HUES64 (cell line): Measurements from ENCODE around the gene FCHSD2.
"Not testable (repeated sequence)": the region's sequence is repeated elsewhere in the genome, so short reads cannot be mapped to it uniquely, and the experiment has no call there.

ENCODE experiments used
- H3K27ac ChIP-seq: 2 replicates; pipeline ENCODE4 v1.7.0; 2013; ENCODE audit warnings: low read depth, low read length, inconsistent platforms
- H3K27me3 ChIP-seq: 2 replicates; pipeline ENCODE4 v1.6.1; 2013; ENCODE audit warnings: mild to moderate bottlenecking, low read length; ENCODE audit not compliant: insufficient read depth
- H3K36me3 ChIP-seq: 2 replicates; pipeline ENCODE4 v1.6.1; 2013; ENCODE audit warnings: mild to moderate bottlenecking, low read length; ENCODE audit not compliant: insufficient read depth
- H3K4me1 ChIP-seq: 2 replicates; pipeline ENCODE4 v1.6.1; 2013; ENCODE audit warnings: mild to moderate bottlenecking, low read length, moderate library complexity; ENCODE audit not compliant: insufficient read depth
- H3K4me3 ChIP-seq: 2 replicates; pipeline ENCODE4 v1.5.1; 2013; ENCODE audit warnings: mild to moderate bottlenecking, low read length, moderate library complexity
- H3K9ac ChIP-seq: 2 replicates; pipeline ENCODE4 v1.6.1; 2013; ENCODE audit warnings: mild to moderate bottlenecking, low read depth, low read length
- H3K9me3 ChIP-seq: 2 replicates; pipeline ENCODE4 v1.6.1; 2013; ENCODE audit warnings: low read depth, low read length; ENCODE audit not compliant: insufficient read depth
- WGBS: fragments of 150-250, 120-280 bp; methylation state at CpG from one replicate; pipeline ENCODE4 v1.1.7; 2013; ENCODE audit warnings: missing lambda C conversion rate; 5-methylcytosine and 5-hydroxymethylcytosine counted together

FCHSD2 gene

GRCh38 chr11:72860010-72860409 lies 282.1 kb downstream of the FCHSD2 start:
- no peak overlapping the region for H3K9ac ChIP-seq

GRCh38 chr11:72859126-72859525 lies 283.0 kb downstream of the FCHSD2 start:
- no peaks in the 10 kb centered on the region for H3K9me3 ChIP-seq
- H3K4me1 ChIP-seq, result peaks cover 9% of the 10 kb centered on the region; the same call in 1 of the 2 replicates
- H3K36me3 ChIP-seq, result no peaks in the 10 kb centered on the region
- H3K4me3 ChIP-seq, result no peak overlapping the region
- WGBS, result 96% methylated on average over 3 of the region's 3 CpGs
- no peak overlapping the region for H3K27ac ChIP-seq
- no peaks in the 10 kb centered on the region for H3K27me3 ChIP-seq
- H3K9ac ChIP-seq, result no peak overlapping the region

More at GRCh38 chr11:72860010-72860409, 282.1 kb downstream of the FCHSD2 start:
- Histone ChIP-seq H3K4me1 (peaks cover 9% of the 10 kb centered on the region; the same call in 1 of the 2 replicates), H3K4me3 (no peak overlapping the region), H3K27ac (no peak overlapping the region), H3K9me3 (no peaks in the 10 kb centered on the region), H3K36me3 (no peaks in the 10 kb centered on the region), H3K27me3 (no peaks in the 10 kb centered on the region)
- 86% methylated on average over 3 of the region's 4 CpGs for WGBS

GRCh38 chr11:72858267-72858666 lies 283.9 kb downstream of the FCHSD2 start:
- 93% methylated on average over 2 of the region's 2 CpGs for WGBS
- not testable (repeated sequence) for H3K27ac ChIP-seq, H3K27me3 ChIP-seq, H3K9me3 ChIP-seq, H3K36me3 ChIP-seq, H3K4me1 ChIP-seq, H3K9ac ChIP-seq, H3K4me3 ChIP-seq

- H3K9ac ChIP-seq, result no peak overlapping the region
- no peak overlapping the region for H3K27ac ChIP-seq
- no peaks in the 10 kb centered on the region for H3K36me3 ChIP-seq
- no peaks in the 10 kb centered on the region for H3K9me3 ChIP-seq
- H3K4me3 ChIP-seq, result no peak overlapping the region
- 0 out of 2 replicates have a peak, but pooled peaks cover under 1% of the 10 kb centered on the region for H3K4me1 ChIP-seq
- H3K27me3 ChIP-seq, result no peaks in the 10 kb centered on the region
- 66% methylated on average over 3 of the region's 3 CpGs for WGBS
These were observed 285.4 kb downstream of the FCHSD2 start for GRCh38 chr11:72856551-72857345.

GRCh38 chr11:72856065-72856464 lies 286.1 kb downstream of the FCHSD2 start:
- H3K4me1 ChIP-seq, result no peaks in the 10 kb centered on the region
- no peak overlapping the region for H3K27ac ChIP-seq
- no peaks in the 10 kb centered on the region for H3K9me3 ChIP-seq
- H3K27me3 ChIP-seq, result no peaks in the 10 kb centered on the region
- no peaks in the 10 kb centered on the region for H3K36me3 ChIP-seq
- no peak overlapping the region for H3K9ac ChIP-seq
- no peak overlapping the region for H3K4me3 ChIP-seq
- 89% methylated on average over 3 of the region's 3 CpGs for WGBS

GRCh38 chr11:72851726-72852125 lies 290.4 kb downstream of the FCHSD2 start:
- Histone ChIP-seq H3K36me3 (no peaks in the 10 kb centered on the region), H3K27me3 (no peaks in the 10 kb centered on the region), H3K4me3 (no peak overlapping the region), H3K4me1 (no peaks in the 10 kb centered on the region), H3K9me3 (no peaks in the 10 kb centered on the region), H3K9ac (no peak overlapping the region), H3K27ac (no peak overlapping the region)
- WGBS, result 95% methylated on average over 4 of the region's 4 CpGs

- no peak overlapping the region for H3K27ac ChIP-seq
- no peak overlapping the region for H3K4me3 ChIP-seq
- H3K9ac ChIP-seq, result no peak overlapping the region
- WGBS, result 93% methylated on average over 3 of the region's 3 CpGs
- no peaks in the 10 kb centered on the region for H3K4me1 ChIP-seq
- H3K36me3 ChIP-seq, result no peaks in the 10 kb centered on the region
- H3K27me3 ChIP-seq, result no peaks in the 10 kb centered on the region
- H3K9me3 ChIP-seq, result no peaks in the 10 kb centered on the region
These were observed 291.3 kb downstream of the FCHSD2 start for GRCh38 chr11:72850832-72851231.

GRCh38 chr11:72848846-72849466 lies 293.2 kb downstream of the FCHSD2 start:
- 76% methylated on average over 5 of the region's 6 CpGs for WGBS
- H3K9me3 ChIP-seq, result no peaks in the 10 kb centered on the region

GRCh38 chr11:72844356-72844755 lies 297.8 kb downstream of the FCHSD2 start:
- no peak overlapping the region for H3K4me3 ChIP-seq
- H3K9me3 ChIP-seq, result no peaks in the 10 kb centered on the region
- H3K36me3 ChIP-seq, result peaks cover 2% of the 10 kb centered on the region; the same call in 1 of the 2 replicates
- WGBS, result 86% methylated on average over 4 of the region's 4 CpGs
- H3K27me3 ChIP-seq, result no peaks in the 10 kb centered on the region
- H3K4me1 ChIP-seq, result no peaks in the 10 kb centered on the region
- no peak overlapping the region for H3K9ac ChIP-seq
- H3K27ac ChIP-seq, result no peak overlapping the region

More at GRCh38 chr11:72848846-72849466, 293.2 kb downstream of the FCHSD2 start:
- Histone ChIP-seq H3K36me3 (no peaks in the 10 kb centered on the region), H3K9ac (no peak overlapping the region), H3K4me1 (no peaks in the 10 kb centered on the region), H3K27me3 (no peaks in the 10 kb centered on the region), H3K27ac (no peak overlapping the region), H3K4me3 (no peak overlapping the region)

GRCh38 chr11:72842653-72843330 lies 299.3 kb downstream of the FCHSD2 start:
- WGBS, result 93% methylated on average over 13 of the region's 14 CpGs
- Histone ChIP-seq H3K27ac (no peak overlapping the region), H3K4me1 (no peaks in the 10 kb centered on the region), H3K9me3 (no peaks in the 10 kb centered on the region), H3K36me3 (peaks cover 2% of the 10 kb centered on the region; the same call in 1 of the 2 replicates), H3K27me3 (no peaks in the 10 kb centered on the region), H3K9ac (no peak overlapping the region), H3K4me3 (no peak overlapping the region)

- no peak overlapping the region for H3K9ac ChIP-seq
- WGBS, result 96% methylated on average over 5 of the region's 5 CpGs
These were observed 300.0 kb downstream of the FCHSD2 start for GRCh38 chr11:72842126-72842525.

More at GRCh38 chr11:72842126-72842525, 300.0 kb downstream of the FCHSD2 start:
- no peak overlapping the region for H3K4me3 ChIP-seq
- H3K27me3 ChIP-seq, result no peaks in the 10 kb centered on the region
- H3K4me1 ChIP-seq, result no peaks in the 10 kb centered on the region
- peaks cover 2% of the 10 kb centered on the region; the same call in 1 of the 2 replicates for H3K36me3 ChIP-seq
- H3K27ac ChIP-seq, result no peak overlapping the region
- no peaks in the 10 kb centered on the region for H3K9me3 ChIP-seq
